ENCODE results near the gene KLHL18.
"Not testable (repeated sequence)": the region's sequence is repeated elsewhere in the genome, so short reads cannot be mapped to it uniquely, and the experiment has no call there.

KLHL18 gene

DNA sequence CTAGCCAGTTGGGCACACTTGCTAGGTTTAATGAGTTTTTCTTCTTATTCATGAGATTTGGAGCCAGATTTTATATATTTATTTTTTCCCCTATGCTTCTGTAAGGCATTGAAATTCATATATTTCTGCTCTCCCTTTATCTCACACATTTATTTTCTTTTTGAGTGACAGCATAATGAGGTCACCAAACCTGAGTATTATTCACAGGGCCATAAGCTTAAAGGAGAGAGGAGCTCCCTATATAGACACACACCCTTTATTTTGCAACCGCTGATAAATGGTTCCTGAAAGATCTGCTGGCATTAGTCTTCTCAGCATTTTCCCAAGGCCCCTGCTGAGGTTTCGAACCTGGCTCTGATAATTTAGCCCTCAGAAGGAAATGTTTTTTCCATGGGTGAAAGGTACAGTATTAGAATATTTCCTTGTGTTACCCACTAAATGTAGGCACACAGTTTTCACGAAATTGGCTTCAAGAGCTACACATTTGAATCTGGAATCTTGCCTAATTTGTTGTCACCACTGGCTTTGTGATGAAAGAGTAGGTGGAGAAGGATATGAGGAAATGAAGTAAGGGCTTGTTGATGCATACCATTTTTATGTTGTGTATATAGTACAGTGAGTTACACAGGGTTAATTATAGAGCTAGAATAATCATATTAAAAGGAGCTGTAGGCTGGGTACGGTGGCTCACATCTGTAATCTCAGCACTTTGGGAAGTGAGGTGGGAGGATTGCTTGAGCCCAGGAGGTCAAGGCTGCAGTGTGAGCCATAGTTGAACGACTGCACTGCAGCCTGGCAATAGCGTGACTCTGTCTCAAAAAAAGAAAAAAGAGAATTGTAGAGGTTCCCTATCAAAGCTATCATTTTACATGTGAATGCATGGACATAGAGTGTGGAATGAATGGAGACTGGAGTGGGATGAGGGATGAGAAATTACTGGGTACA lies 6.5 kb downstream of the KLHL18 start:
- no peak overlapping the region for H3K4me3 ChIP-seq (replicated peaks; ENCODE audit: low read depth, low read length)
- peak; percentile 31 for DNase-seq (ENCODE audit: low read depth)
- TF ChIP-seq, protein P1, sequence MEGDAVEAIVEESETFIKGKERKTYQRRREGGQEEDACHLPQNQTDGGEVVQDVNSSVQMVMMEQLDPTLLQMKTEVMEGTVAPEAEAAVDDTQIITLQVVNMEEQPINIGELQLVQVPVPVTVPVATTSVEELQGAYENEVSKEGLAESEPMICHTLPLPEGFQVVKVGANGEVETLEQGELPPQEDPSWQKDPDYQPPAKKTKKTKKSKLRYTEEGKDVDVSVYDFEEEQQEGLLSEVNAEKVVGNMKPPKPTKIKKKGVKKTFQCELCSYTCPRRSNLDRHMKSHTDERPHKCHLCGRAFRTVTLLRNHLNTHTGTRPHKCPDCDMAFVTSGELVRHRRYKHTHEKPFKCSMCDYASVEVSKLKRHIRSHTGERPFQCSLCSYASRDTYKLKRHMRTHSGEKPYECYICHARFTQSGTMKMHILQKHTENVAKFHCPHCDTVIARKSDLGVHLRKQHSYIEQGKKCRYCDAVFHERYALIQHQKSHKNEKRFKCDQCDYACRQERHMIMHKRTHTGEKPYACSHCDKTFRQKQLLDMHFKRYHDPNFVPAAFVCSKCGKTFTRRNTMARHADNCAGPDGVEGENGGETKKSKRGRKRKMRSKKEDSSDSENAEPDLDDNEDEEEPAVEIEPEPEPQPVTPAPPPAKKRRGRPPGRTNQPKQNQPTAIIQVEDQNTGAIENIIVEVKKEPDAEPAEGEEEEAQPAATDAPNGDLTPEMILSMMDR (IDR thresholded peaks at IDR 0.05; ENCODE audit: low read length, missing control alignments), result no peak

- H3K4me3 ChIP-seq (replicated peaks; ENCODE audit: low read depth, low read length), result no peak overlapping the region
- no peak for DNase-seq (ENCODE audit: low read depth)
- TF ChIP-seq, protein P1 (IDR thresholded peaks at IDR 0.05; ENCODE audit: low read length, missing control alignments), result no peak
Measured at GRCh38 chr3:47291158-47291753, 8.5 kb downstream of the KLHL18 start.

DNA sequence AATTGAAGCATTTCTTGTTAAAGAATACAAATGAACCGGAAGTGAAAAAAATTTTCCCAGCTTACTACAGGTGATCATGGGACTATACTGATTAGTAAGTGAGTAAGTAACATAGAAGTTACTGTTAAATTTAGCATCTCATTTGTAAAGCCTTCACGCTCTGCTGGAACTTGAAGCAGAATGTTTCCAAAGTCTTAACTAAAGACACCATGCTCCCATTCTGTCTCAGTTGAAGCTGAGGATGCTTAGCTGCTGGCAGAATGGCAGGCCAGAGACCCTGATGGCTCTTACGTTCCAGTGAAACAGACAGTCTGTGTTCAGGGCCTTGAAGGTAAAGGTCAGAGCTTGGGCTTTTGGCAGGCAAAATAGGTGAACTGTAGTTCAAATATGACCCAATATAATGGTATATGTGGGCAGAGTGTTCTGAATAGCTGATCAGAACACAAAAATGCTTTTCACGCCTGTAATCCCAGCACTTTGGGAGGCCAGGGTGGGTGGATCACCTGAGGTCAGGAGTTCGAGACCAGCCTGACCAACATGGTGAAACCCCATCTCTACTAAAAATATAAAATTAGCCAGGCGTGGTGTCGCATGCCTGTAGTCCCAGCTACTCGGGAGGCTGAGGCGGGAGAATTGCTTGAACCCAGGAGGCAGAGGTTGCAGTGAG lies 9.1 kb downstream of the KLHL18 start:
- not testable (repeated sequence) for DNase-seq (ENCODE audit: low read depth); H3K4me3 ChIP-seq (replicated peaks; ENCODE audit: low read depth, low read length)

DNA sequence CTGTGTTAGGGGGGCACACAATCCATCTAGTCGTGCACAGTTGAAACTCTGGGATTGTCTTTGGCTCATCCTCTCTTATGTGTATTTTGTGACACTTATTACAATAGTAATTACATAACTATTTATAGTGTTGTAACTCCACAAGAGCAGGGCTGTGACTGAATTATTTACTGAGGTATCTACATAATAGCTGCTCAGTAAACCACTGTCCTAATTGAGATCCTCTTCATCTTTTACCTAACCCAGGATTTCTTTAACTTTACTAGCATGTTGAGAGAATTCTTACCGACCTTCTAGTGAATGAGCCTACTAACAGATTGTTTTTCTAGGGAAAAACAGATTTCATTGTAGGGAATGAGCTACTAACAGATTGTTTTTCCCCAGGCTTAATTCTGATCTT lies 11.1 kb downstream of the KLHL18 start:
- DNase-seq (ENCODE audit: low read depth), result no peak
- TF ChIP-seq, protein P1 (IDR thresholded peaks at IDR 0.05; ENCODE audit: low read length, missing control alignments), result no peak
- H3K4me3 ChIP-seq (replicated peaks; ENCODE audit: low read depth, low read length), result no peak overlapping the region

DNA sequence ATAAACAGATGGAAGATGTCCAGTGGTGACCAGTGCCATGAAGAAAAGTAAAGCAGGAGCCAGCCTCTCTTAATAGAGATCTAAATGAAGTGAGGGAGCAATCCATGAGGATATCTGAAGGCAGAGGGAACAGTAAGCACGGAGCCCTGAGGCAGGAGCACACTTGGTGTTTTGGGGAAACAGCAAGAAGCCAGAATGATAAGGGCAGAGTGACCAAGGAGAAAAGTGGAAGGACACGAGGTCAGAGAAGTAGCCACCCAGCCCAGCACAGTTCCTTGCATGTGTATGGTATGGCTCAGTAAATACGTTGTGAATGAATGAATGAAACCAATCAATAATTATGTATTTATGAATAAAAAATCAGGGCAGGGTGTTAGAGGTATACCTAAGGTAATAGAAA lies 11.6 kb downstream of the KLHL18 start:
- DNase-seq (ENCODE audit: low read depth), result no peak
- H3K4me3 ChIP-seq (replicated peaks; ENCODE audit: low read depth, low read length), result no peak overlapping the region

DNA sequence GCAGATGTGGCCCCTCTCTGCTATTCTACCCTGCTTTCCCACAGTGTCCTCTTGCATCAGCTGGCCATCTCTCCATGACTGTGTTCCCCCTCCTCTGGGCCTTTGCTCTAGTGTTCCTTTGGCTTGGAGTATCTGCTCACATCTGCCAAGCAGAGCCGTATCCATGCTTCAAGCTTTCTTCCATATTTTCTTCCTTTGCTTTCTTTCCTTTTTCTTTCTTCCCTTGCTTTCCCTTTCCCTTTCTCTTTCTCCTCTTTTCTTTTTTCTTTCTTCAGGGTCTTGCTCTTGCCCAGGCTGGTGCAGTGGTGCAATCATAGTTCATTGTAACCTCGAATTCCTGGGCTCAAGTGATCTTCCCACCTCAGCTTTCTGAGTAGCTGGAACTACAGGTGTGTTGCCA lies 12.6 kb downstream of the KLHL18 start:
- TF ChIP-seq, protein P1 (IDR thresholded peaks at IDR 0.05; ENCODE audit: low read length, missing control alignments), result no peak
- H3K4me3 ChIP-seq (replicated peaks; ENCODE audit: low read depth, low read length), result no peak overlapping the region
- DNase-seq (ENCODE audit: low read depth), result no peak

More for the DNA sequence above, 11.6 kb downstream of the KLHL18 start:
- TF ChIP-seq, protein P1 (IDR thresholded peaks at IDR 0.05; ENCODE audit: low read length, missing control alignments), result no peak

- no peak for DNase-seq (ENCODE audit: low read depth)
- TF ChIP-seq, protein P1 (IDR thresholded peaks at IDR 0.05; ENCODE audit: low read length, missing control alignments), result no peak
Measured at GRCh38 chr3:47295976-47296375, 13.2 kb downstream of the KLHL18 start.

More at GRCh38 chr3:47295976-47296375, 13.2 kb downstream of the KLHL18 start:
- no peak overlapping the region for H3K4me3 ChIP-seq (replicated peaks; ENCODE audit: low read depth, low read length)
